GM19463 (cell line): ENCODE data around the gene EFNA3.

Experiments
- ATAC-seq: cut with Tn5 transposase; IDR thresholded peaks from one replicate; pipeline ENCODE4 v1.9.1; 2021; ENCODE audit warnings: mild to moderate bottlenecking, moderate library complexity; ENCODE audit not compliant: unreplicated experiment

EFNA3 gene

DNA sequence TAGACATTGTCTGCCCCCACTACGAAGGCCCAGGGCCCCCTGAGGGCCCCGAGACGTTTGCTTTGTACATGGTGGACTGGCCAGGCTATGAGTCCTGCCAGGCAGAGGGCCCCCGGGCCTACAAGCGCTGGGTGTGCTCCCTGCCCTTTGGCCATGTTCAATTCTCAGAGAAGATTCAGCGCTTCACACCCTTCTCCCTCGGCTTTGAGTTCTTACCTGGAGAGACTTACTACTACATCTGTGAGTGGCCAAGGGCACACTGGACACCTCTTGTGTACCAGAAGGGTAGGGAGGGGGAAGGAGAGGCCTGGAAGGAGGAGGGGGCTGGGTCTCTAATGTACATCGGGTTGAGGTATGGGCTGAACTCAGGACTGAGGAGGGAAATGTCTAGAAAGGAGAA is 11.9 kb upstream of the EFNA3 start:
- ATAC-seq, result no peak

DNA sequence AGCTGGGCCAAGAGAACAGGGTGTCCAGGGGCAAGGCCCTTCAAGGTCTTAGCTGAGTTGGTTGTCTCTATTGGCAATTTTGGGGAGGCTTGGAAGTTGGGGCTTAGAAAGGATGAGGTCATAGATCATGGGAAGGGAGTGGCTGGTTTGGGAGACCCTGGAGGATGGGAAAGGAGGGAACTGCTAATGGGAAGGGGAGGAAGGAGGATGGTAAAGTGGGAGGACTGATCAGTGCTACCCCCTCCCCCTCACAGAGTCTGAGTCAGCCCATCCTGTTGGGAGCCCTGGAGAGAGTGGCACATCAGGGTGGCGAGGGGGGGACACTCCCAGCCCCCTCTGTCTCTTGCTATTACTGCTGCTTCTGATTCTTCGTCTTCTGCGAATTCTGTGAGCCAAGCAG is 10.0 kb upstream of the EFNA3 start:
- ATAC-seq, result no peak

DNA sequence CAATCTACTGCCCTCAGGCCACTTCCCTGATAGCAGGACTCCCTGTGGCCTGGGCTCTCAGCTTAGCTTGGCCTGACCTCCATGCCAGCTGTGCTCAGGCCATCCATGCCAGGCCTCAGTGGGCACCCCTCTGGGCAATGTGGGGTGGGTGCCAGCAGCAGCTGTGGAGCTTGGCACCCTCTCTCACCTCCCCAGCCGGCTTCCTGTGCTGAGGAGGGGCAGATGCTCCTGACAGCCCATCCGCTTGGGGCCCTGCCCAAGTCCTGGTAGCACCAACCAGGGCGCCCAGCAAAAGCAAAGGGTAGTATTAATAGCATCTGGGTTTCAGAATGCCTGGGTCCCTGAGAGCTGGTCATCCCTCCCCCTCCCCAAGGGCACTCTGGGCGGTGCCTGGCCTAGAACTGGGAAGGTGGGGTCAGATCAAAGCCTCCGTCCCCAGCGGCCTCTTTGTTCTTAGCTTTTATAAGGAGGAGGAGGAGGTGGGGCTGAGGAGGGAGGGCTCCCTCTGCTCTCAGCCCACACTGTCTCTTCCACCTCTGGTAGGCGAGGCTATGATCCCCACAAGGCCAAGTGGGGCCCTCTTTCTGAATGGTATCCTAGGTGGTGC is 9.0 kb upstream of the EFNA3 start:
- ATAC-seq, result no peak

DNA sequence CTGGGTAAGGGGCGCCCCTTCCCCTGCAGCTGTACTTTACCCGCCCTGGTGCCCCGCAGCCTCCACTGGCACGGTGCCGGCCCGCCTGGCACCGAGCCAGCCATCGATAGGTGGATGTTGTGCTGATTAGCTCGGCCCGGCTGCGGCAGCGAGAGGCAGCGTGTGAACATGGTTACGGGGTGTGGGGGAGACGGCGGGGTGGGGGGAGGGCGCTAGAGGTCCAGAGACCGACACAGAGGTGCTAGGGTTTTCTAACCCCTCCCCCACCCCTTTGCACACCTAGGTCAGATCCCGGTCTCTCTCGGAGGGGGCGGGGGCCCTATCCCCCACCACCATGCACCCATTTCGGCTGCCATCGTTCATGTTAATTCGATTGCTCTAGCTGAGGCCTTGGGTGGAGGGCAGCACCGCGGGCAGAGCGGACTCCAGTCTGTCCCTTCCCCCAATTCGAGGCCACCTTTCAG is 8.4 kb upstream of the EFNA3 start:
- no peak for ATAC-seq

DNA sequence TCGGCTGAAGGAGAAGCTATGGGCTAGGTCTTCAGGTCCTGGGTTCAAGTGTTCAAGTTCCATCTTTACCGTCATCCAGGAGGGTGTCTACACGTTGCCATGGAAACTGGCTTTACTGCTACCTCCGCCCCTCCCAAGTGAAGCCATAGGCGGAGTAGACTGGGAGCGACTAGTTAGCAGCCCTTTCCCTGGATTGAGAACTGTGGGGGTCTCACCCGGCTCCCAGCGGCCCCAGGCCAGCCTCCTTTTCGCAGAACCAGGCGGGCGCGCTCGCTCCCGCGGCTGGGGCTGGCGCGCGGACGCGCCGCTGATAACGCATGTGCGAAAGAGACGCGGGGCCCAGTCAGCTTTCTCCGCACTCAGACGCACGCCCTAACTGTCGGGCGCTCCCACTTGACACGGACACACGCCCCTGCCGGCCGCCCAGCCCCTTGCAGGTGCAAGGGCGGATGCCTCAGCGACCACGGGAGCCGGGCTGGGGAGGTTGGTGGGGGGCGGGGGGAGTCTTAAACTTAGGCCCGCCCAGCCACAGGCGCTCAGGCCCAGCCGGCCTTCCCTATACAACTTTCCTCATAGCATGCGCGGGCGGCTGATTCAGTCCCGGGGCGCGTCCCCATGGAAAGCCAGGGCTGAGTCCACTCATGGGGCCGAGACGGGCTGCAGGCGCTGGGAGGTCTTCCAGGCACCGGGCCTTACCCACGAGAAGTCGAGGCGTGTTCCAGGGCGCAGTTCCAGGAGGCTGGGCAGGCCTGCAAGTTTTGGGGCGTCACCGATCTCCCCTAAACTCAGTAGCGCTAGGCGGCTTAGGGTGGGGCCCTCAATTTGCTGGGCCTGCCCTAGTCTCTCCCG is 7.7 kb upstream of the EFNA3 start:
- peak; percentile 75 for ATAC-seq

DNA sequence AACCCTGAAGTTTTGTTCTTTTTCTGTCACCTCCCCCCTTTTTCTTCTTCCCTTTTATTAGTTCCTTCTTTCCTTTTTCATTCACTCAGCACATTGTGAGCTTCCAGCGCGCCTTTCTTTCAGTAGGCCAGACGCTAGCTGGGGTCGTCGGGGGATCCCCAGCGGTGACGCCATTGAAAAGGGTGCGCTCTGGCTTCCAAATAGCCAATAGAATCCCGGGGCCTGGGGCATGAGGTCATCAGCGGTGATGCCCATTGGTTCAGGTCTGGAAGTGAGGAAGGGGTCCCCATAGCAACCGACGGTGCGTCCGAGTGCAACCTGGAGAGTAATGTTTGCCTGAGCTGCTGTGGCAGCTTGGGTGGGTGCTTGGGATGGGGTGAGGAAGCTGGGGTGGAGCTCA is 6.9 kb upstream of the EFNA3 start:
- ATAC-seq, result no peak

DNA sequence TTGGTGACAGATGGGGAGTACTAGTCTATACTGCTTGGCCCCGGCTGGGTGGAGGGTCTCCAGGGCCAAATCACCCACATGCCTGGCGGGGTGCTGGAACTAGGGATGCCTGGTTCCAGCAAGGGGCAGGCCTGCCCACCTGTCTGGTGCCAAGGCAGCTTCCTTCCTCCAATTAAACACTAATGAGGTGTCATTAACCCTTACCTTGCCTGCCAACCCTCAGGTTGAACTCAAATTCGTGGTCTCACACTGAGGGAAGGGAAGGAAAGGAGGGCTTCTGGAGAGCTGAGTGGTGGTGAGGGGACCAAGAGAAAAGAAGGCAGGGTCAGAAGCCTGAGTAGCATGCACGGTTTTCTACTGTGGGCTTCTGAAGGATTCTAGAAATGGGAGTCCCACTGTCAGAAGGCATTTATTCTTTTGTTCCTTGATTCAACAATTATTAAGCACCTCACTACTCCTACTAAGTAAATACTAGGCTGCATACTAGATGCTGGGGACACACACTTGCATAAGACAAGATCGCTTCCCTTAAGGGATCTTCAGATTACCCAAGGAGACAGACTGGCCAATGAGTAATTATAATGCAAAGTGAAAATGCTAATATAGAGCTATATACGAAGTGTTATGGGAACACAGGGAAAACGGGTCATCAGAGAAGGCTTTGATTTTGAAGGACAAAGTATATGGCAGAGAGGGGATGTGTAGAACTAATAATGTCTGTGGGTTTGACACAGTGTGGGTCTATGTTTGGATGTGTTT is 5.9 kb upstream of the EFNA3 start:
- ATAC-seq, result no peak

DNA sequence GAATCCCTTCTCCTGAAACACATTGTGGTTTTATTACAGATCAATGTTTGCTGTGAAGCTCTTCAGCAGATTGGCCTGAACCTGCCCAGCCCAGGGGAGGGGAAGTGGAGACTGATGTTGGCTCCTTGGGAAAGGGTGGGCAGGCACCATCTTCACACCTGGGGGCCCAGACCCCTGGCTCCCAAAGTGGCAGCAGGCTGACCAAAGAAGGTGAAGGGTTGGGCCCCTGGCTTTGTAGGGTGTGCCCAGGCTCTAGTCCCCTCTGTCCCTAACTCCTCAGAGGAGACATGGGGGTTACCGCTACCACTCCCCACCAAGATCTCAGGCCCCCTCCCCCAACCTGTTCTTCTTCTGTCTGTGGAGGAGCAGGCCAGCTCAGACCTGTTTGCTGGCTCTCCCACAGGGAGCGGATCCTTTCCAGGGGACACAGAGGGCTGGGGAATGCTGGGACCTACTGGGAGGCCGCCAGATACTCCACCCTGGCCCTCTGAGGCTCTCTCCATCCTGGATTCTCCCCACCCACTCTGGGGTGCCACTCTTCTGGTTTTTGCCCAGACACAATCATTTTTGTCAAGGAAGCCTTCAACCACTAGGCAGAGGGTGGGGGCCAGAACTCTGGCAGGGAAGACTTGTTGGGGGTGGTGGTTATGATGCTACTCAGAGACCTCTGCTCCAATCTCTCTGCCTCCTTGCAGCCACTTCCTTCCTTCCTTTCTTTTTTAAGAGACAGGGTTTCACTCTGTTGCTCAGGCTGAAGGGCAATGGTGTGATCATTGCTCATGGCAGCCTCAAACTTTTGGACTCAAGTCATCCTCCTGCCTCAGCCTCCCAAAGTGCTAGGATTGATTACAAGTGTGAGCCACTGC is 5.0 kb upstream of the EFNA3 start:
- ATAC-seq, result no peak

DNA sequence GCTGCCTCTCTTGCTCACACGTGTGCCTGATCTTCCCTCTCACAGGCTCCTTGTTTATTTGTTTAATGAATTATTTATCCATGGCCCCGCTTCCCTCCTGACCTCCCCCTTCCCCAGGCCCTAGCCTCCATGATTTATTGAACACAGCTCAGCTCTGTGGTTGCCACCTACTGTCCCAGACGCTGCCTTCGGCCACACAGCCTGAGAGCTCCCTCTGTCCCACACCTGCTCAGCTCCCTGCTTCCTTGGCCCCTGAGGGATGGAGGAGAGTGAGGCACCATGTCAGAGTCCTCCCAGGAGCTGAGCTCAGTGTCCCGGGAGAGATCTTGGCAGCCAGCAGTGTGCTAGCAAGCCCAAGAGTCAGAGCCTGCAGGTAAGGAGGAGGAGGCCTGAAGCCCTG is 3.1 kb upstream of the EFNA3 start:
- ATAC-seq, result no peak

DNA sequence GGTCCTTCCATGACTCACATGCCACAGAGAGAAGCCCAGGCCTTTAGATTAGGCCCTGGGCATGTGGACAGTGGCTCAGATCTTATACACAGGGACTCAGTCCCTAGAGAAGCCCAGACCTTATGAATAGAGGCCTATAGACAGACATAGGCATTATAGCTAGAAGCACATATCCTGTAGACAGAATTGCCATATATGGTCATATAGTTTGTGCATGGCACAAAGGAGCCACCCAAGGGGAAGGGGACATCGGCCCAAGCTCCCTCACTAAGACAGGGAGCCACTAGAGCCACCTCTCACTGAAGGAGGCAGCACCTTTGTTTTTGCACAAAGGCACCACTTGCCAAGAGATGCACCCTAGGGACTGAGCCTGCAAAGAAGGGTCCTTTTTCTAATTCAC is 2.3 kb upstream of the EFNA3 start:
- no peak for ATAC-seq

DNA sequence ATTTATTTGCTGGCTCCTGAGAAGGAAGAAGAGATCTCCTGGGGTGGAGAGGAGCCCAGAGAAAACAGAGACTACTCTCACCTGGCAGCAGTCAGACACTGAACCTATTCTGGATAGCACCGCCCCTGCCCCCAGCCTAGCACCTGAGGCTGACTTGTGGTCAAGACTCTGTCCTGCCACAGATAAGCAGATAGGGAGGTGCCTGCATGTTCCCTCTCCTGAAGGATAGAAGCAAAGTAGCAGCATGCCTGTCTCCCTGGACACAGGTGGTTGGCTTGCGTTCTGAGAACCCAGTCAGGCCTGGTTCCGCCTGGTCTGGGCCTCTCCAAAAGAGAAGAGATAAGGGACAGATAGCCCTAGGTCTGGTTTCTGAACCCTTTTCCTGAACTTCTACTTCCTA is 1.3 kb upstream of the EFNA3 start:
- no peak for ATAC-seq

DNA sequence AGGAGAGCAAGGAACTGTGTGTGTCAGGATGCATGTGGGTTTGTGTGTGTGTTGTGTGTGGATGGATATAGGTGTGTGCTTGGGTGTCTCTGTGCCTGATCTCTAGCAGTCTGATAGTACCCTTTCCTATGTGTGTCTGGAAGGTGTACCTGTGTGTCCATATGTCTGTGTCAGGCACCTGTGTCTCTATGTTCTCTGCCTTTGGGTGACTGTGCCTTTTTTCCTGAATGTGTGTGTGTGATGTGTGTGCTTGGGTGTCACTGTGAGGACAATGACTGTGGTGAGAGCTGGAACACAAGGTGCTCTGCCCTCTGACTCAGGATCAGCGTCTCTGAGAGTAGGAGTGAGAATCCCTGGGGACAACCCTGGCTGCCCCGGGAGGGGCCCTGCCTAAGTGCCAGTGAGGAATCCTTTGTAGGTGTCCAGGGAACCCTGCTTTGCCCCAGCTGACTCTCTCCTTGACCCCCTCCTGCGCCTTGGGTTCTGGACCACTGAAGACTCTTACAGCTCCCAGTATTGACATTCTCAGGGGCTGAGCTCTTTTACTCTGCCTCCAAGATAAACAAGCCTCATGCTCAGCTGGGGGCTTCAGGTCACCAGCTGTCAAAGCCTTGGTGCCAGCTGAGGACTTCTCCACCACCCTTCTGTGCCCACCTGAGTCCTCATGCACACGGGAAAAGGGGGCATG is 735 bp upstream of the EFNA3 start:
- ATAC-seq, result no peak

DNA sequence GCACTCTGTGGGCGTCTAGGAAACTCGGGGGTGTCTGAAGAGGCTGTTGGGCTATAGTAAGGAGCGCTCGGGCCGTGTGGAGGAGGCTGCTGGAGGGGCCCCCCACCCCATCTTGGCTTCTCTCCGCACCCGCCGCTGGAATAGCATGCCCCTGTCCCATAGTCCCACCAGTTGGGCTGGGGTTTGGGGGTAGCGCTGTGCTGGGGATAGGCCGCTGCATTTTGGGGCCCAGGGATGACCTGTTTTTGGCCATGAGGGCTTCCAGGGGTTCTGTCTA is 511 bp downstream of the EFNA3 start:
- no peak for ATAC-seq

DNA sequence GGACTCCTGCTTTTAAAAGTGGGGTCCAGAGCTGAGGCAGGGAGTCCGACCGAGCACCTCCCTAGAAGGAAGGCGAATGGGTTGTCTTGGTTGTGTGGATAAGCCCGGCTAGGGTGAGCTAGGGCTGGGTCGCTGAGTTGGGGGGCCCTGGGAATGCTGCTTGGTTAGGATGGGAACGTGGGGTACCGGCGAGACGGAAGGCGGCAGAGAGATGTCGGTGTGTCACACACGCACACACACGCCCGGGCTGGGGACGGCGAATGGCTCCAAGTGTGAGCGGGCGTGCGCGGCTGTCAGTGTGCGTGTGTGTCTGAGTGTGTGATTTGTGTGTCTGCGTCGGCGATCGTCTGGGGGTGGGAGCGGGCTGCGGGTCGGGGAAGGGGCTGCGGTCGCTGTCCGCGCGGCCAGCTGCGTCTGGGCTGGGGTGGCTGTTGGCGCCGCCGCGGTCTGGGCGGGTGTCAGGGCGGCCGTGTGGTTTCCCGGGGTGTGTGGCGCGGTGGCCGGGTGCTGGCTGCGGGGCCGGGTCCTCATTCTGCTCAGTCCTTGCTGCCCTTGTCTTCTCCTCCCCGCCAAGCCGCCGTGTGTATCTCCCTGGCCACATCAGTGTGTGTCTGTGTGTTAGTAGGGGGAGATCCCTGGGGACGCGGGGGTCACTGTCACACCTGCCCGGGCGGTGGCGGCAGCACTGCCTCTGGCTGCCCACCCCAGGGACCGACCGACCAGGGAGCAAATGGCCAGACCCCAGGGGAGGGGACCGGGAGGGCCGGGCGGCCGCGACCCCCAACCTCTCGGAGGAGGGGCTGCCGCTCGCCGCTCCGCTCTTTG is 1.1 kb downstream of the EFNA3 start:
- ATAC-seq, result no peak

DNA sequence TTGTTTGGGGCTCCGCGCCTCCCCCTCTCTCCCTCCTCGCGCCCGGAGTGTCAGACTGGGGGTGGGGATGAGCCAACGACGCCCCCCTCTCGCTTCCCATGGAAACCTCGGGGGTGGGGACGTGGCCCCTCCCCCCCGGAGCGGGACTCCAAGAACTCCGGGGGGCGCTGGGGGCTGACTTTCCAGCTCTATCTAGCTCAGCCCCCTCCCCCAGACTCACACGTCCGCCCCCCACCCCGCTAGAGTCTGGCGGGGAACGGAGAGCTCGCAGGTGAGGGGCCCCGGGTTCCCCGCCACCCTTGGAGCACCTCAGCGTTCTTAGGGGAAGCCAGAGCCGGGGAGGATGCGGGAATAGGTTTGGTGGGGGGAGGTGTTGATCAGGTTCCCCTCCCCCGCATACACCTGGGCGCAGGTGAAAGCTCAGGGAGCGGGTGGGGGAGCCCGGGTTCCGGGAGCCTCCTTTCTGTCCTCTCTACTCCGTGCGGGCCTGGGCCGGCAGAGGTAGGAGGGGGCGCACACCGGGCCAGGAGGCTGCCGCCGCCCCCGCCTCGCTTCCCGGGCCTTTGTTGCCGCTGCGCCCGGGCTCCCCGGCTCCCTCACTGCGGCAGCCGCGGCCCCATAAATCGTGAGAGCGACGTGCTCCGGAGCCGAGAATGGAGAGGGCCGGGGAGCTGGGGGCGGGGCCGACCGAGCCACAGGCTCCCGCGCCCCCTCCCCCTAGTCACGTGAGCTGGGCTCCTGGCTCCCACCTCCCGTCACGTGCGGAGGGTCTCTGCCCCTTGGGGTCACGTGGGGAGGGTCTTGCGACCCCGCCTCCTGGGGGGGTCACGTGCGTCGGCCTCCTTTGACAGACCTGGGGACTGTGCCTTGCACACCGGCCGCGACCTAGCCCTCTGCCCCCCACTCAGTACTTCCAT is 1.9 kb downstream of the EFNA3 start:
- no peak for ATAC-seq

DNA sequence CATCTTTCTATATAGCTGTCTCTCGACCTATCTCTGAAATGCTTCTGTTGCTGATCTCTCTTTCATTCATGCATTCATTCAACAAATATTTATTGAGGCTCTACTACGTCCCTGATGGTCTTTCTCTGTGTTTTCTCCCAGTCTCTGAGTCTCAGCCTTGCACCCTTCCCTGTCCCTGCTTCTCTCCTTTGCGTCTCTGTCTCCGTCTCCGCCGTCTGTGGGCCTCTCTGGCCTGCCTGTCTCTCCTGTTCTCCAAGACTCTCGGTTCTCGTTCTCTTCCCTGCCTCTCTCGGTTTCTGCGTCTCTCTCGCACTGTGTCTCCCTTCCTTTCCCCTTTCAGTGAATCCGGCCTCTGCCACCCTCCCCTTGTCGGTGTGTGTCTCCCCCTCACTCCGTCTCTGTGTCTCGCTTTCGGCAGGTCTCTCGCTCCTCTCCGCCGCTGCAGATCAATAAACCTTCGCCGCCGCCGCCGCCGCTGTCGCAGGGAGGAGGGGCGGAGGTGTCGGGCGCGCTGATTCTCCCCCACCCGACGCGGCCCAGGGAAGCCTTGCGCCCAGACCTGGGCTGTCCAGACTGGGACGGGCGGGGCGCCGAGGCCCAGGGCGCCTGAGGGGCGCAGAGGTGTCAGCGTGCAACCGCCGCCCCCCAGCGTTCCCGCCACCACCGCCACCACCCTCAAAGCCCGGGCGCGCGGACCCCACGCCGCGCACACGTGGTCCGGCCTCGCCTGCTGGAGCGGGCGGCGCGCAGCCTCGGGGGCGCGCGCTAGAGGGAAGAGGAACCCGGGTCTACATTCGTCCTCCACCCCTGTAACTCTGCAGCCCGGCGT is 3.0 kb downstream of the EFNA3 start:
- no peak for ATAC-seq

DNA sequence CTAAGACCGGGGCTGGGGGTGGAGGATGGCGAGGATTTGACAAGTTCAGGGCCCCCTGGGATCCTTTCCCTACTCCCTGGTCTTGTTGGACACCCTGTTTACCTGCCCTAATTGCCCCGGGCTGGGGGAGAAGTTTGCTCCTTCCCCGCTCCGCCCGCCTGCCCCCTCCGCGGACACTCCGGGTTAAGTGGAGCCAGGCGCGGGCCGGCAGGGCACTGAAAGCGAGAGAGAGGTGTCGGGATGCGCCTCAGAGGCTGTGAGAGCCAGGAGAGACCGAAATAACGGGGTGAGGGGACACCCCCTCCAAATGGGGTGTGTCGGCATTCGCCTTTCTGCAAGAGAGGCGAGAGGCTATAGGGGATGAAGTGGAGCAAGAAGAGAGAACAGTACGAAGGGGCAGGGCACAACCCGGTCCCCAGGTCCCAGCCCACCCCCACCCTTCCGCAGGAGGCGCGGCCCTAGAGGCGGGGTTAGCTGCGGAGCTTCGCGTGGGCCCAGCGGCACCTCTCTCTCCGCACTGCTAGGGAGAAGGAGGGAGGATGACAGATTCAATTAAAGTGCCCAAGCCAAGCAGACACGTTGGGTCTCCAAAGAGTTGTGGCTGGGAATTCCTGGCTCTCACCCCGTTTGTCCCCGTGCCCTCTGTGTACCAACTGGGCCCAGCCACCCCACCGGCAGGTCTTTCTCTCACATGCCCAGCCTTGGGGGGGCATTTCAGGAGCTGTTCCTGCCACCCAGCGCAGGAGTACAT is 3.8 kb downstream of the EFNA3 start:
- no peak for ATAC-seq
